H9 (cell line): ENCODE results near the gene PHLDA3. TPM values are rescaled to one million over a fixed set of nuclear protein-coding genes. Genes with fewer than 3 reads are reported as not detected.

Source experiments
- DNase-seq: peaks from one replicate; pipeline ENCODE4 v3.0.0-alpha.2; 2017
- H2AFZ ChIP-seq: one replicate; pipeline ENCODE4 v1.6.1; 2013; ENCODE audit warnings: mild to moderate bottlenecking, low read length, control low read depth, moderate library complexity
- H2AK5ac ChIP-seq: 2 replicates; pipeline ENCODE4 v1.6.1; 2013; ENCODE audit warnings: low read length, control low read depth, mixed read lengths; ENCODE audit not compliant: insufficient read length
- H2BK120ac ChIP-seq: one replicate; pipeline ENCODE4 v1.6.1; 2013; ENCODE audit warnings: low read depth, mild to moderate bottlenecking, low read length, control low read depth, inconsistent platforms; ENCODE audit not compliant: poor library complexity, severe bottlenecking
- H2BK12ac ChIP-seq: 2 replicates; pipeline ENCODE4 v1.6.1; 2013; ENCODE audit warnings: low read length, control low read depth, mixed read lengths, low read depth; ENCODE audit not compliant: insufficient read length
- H2BK15ac ChIP-seq: 2 replicates; pipeline ENCODE4 v1.6.1; 2013; ENCODE audit warnings: low read depth, low read length, control low read depth
- H2BK20ac ChIP-seq: one replicate; pipeline ENCODE4 v1.6.1; 2013; ENCODE audit warnings: low read depth, mild to moderate bottlenecking, low read length, control low read depth, inconsistent platforms; ENCODE audit not compliant: poor library complexity, severe bottlenecking
- H2BK5ac ChIP-seq: 2 replicates; pipeline ENCODE4 v1.6.1; 2013; ENCODE audit warnings: low read length, control low read depth, mixed read lengths; ENCODE audit not compliant: insufficient read length
- H3K14ac ChIP-seq: 2 replicates; pipeline ENCODE4 v1.6.1; 2013; ENCODE audit warnings: low read length, control low read depth; ENCODE audit not compliant: insufficient read depth
- H3K18ac ChIP-seq: 2 replicates; pipeline ENCODE4 v1.6.1; 2013; ENCODE audit warnings: low read depth, mild to moderate bottlenecking, mixed read lengths, low read length, control low read depth; ENCODE audit not compliant: insufficient read length
- H3K23ac ChIP-seq: 2 replicates; pipeline ENCODE4 v1.6.1; 2013; ENCODE audit warnings: low read length, control low read depth, mixed read lengths, low read depth; ENCODE audit not compliant: insufficient read length
- H3K23me2 ChIP-seq: 2 replicates; pipeline ENCODE4 v1.6.1; 2013; ENCODE audit warnings: low read depth, mild to moderate bottlenecking, mixed read lengths, low read length, control low read depth; ENCODE audit not compliant: insufficient read length, poor library complexity, severe bottlenecking
- H3K27ac ChIP-seq: 2 replicates; pipeline ENCODE4 v1.5.1; 2013; ENCODE audit warnings: low read length, control low read depth, mixed read lengths, low read depth; ENCODE audit not compliant: insufficient read length
- H3K27me3 ChIP-seq: 2 replicates; pipeline ENCODE4 v1.6.1; 2013; ENCODE audit warnings: low read length, control low read depth, inconsistent platforms; ENCODE audit not compliant: insufficient read depth
- H3K4ac ChIP-seq: 2 replicates; pipeline ENCODE4 v1.6.1; 2013; ENCODE audit warnings: low read depth, mild to moderate bottlenecking, control low read depth, inconsistent platforms, low read length, moderate library complexity
- H3K4me1 ChIP-seq: 2 replicates; pipeline ENCODE4 v1.6.1; 2013; ENCODE audit warnings: low read length, control low read depth, inconsistent platforms; ENCODE audit not compliant: insufficient read depth
- H3K4me2 ChIP-seq: 2 replicates; pipeline ENCODE4 v1.6.1; 2013; ENCODE audit warnings: low read length, control low read depth, mixed read lengths; ENCODE audit not compliant: insufficient read length, insufficient read depth
- H3K56ac ChIP-seq: 2 replicates; pipeline ENCODE4 v1.6.1; 2013; ENCODE audit warnings: low read depth, mild to moderate bottlenecking, mixed read lengths, low read length, control low read depth; ENCODE audit not compliant: insufficient read length
- H3K79me1 ChIP-seq: 2 replicates; pipeline ENCODE4 v1.6.1; 2013; ENCODE audit warnings: low read depth, mild to moderate bottlenecking, moderate library complexity, low read length, control low read depth, inconsistent platforms; ENCODE audit not compliant: insufficient read depth, poor library complexity, severe bottlenecking
- H3K79me2 ChIP-seq: 2 replicates; pipeline ENCODE4 v1.6.1; 2013; ENCODE audit warnings: low read length, control low read depth, inconsistent platforms; ENCODE audit not compliant: insufficient read depth
- H3K9ac ChIP-seq: 2 replicates; pipeline ENCODE4 v1.6.1; 2013; ENCODE audit warnings: low read length, control low read depth, mixed read lengths; ENCODE audit not compliant: insufficient read length; ENCODE audit errors: extremely low read depth
- H3K9me3 ChIP-seq: one replicate; pipeline ENCODE4 v1.6.1; 2013; ENCODE audit warnings: low read depth, low read length, inconsistent platforms; ENCODE audit not compliant: control insufficient read depth
- H3T11ph ChIP-seq: one replicate; pipeline ENCODE4 v1.6.1; 2013; ENCODE audit warnings: mild to moderate bottlenecking, low read length, control low read depth, inconsistent platforms
- H4K20me1 ChIP-seq: one replicate; pipeline ENCODE4 v1.6.1; 2013; ENCODE audit not compliant: control insufficient read depth, insufficient read length, insufficient read depth
- H4K5ac ChIP-seq: 2 replicates; pipeline ENCODE4 v1.6.1; 2013; ENCODE audit warnings: low read depth, mild to moderate bottlenecking, mixed read lengths, low read length, control low read depth; ENCODE audit not compliant: insufficient read length
- H4K8ac ChIP-seq: replicated peaks from 2 replicates; pipeline ENCODE4 v1.6.1; 2013; ENCODE audit warnings: low read length, control low read depth, mixed read lengths, low read depth; ENCODE audit not compliant: insufficient read length
- H4K91ac ChIP-seq: 2 replicates; pipeline ENCODE4 v1.6.1; 2013; ENCODE audit warnings: low read depth, mild to moderate bottlenecking, moderate library complexity, mixed read lengths, low read length, control low read depth; ENCODE audit not compliant: insufficient read length
- H3K27ac Mint-ChIP-seq, 3 experiments: 2 replicates in 2 of 3; 3 replicates in 1 of 3; pipeline ENCODE4 v1.8.0; 2020 to 2021; ENCODE audit warnings: mixed read lengths in 3 of 3, mild to moderate bottlenecking in 1 of 3, moderate library complexity in 1 of 3
- H3K27me3 Mint-ChIP-seq: 2 replicates; pipeline ENCODE4 v1.8.0; 2021; ENCODE audit warnings: low read depth, mild to moderate bottlenecking, moderate library complexity, mixed read lengths
- H3K36me3 Mint-ChIP-seq, 3 experiments: 2 replicates in 2 of 3; 3 replicates in 1 of 3; pipeline ENCODE4 v1.8.0; 2020 to 2021; ENCODE audit warnings: low read depth in 3 of 3, mixed read lengths in 3 of 3; ENCODE audit not compliant: insufficient read depth in 1 of 3
- H3K4me1 Mint-ChIP-seq, 2 experiments: 2 replicates each; pipeline ENCODE4 v1.8.0; 2020; ENCODE audit warnings: mixed read lengths in 2 of 2
- H3K4me3 Mint-ChIP-seq, 2 experiments: 2 replicates in 1 of 2; 3 replicates in 1 of 2; pipeline ENCODE4 v1.8.0; 2020 to 2021; ENCODE audit warnings: mild to moderate bottlenecking in 2 of 2, mixed read lengths in 2 of 2, moderate library complexity in 1 of 2
- H3K9me3 Mint-ChIP-seq, 2 experiments: 2 replicates in 1 of 2; 3 replicates in 1 of 2; pipeline ENCODE4 v1.8.0; 2020; ENCODE audit warnings: mild to moderate bottlenecking in 2 of 2, mixed read lengths in 2 of 2, moderate library complexity in 1 of 2
- CTCF ChIP-seq: fragments of 200-600 bp; sonication (generic); conservative IDR thresholded peaks from 3 replicates; pipeline ENCODE4 v1.8.0; 2021; ENCODE audit warnings: antibody characterized with exemption, mild to moderate bottlenecking
- WGBS: extraction: QIAGEN DNeasy Blood & Tissue Kit; methylation state at CpG from one replicate; pipeline ENCODE4 v1.1.7; 2013; ENCODE audit warnings: missing lambda C conversion rate, low lambda C conversion rate, mixed read lengths; ENCODE audit not compliant: insufficient read length; ENCODE audit errors: extremely low coverage; 5-methylcytosine and 5-hydroxymethylcytosine counted together
- total RNA-seq: library from RNA; stranded (reverse); gene quantifications from 2 replicates; pipeline ENCODE4 v1.2.1, GENCODE V29; 2021

PHLDA3 gene
- total RNA-seq, 1 experiment from 2014 or later, result 53.9 TPM

- no peaks in the 10 kb centered on the region for H3K36me3 Mint-ChIP-seq
- no peak overlapping the region for H3T11ph ChIP-seq
- no peaks in the 10 kb centered on the region for H3K9me3 Mint-ChIP-seq
- no peak overlapping the region for H3K27ac ChIP-seq
- H3K9ac ChIP-seq, result no peak overlapping the region
- H3K27ac Mint-ChIP-seq, result no peak overlapping the region
- no peak overlapping the region for H3K18ac ChIP-seq
- no peak overlapping the region for H2BK5ac ChIP-seq
- peaks cover 8% of the 10 kb centered on the region; the same call in 1 of the 2 replicates for H3K4me1 ChIP-seq
- H2BK15ac ChIP-seq, result no peak overlapping the region
- WGBS, result no CpG with 5 or more reads among the region's 4 CpGs
- peaks cover 36 to 38% of the 10 kb centered on the region in 2 experiments for H3K4me1 Mint-ChIP-seq
- H3K56ac ChIP-seq, result no peak overlapping the region
- no peaks in the 10 kb centered on the region for H3K27me3 Mint-ChIP-seq
- H3K27me3 ChIP-seq, result no peaks in the 10 kb centered on the region
- DNase-seq, result no peak
- no peak overlapping the region for H2BK20ac ChIP-seq
- H3K4me3 Mint-ChIP-seq, result no peak overlapping the region
- no peak overlapping the region for H4K5ac ChIP-seq
- H3K14ac ChIP-seq, result no peak overlapping the region
- H3K79me1 ChIP-seq, result no peaks in the 10 kb centered on the region
- no peaks in the 10 kb centered on the region for H3K79me2 ChIP-seq
- no peaks in the 10 kb centered on the region for H3K9me3 ChIP-seq
- no peak overlapping the region for H3K4ac ChIP-seq
- no peak overlapping the region for H2AK5ac ChIP-seq
- H2BK12ac ChIP-seq, result no peak overlapping the region
- H3K4me2 ChIP-seq, result no peak overlapping the region
- no peak overlapping the region for H2AFZ ChIP-seq
- H4K8ac ChIP-seq, result no peak overlapping the region
- no peak overlapping the region for H3K23ac ChIP-seq
- no peaks in the 10 kb centered on the region for H4K20me1 ChIP-seq
- no peak overlapping the region for H2BK120ac ChIP-seq
- TF ChIP-seq CTCF, result no peak
- no peaks in the 10 kb centered on the region for H3K23me2 ChIP-seq
- H4K91ac ChIP-seq, result no peak overlapping the region
Measured at GRCh38 chr1:201454608-201455007, 14.4 kb downstream of the PHLDA3 start.
